ENCODE measurements around the gene FARSA. TPM values are rescaled to one million over a fixed set of nuclear protein-coding genes. Genes with fewer than 3 reads are reported as not detected.

Gene FARSA
- total and polyA plus RNA-seq, 10 of the 15 experiments (the other 5 are each of a cell fraction or from before 2014, with no cell fraction given), result 20.3 to 212 (median 76.4) TPM

GRCh38 chr19:12890787-12891552 is 42.5 kb downstream of the FARSA start, which contains the start of gene GCDH (continued):
- TF ChIP-seq, protein P1, sequence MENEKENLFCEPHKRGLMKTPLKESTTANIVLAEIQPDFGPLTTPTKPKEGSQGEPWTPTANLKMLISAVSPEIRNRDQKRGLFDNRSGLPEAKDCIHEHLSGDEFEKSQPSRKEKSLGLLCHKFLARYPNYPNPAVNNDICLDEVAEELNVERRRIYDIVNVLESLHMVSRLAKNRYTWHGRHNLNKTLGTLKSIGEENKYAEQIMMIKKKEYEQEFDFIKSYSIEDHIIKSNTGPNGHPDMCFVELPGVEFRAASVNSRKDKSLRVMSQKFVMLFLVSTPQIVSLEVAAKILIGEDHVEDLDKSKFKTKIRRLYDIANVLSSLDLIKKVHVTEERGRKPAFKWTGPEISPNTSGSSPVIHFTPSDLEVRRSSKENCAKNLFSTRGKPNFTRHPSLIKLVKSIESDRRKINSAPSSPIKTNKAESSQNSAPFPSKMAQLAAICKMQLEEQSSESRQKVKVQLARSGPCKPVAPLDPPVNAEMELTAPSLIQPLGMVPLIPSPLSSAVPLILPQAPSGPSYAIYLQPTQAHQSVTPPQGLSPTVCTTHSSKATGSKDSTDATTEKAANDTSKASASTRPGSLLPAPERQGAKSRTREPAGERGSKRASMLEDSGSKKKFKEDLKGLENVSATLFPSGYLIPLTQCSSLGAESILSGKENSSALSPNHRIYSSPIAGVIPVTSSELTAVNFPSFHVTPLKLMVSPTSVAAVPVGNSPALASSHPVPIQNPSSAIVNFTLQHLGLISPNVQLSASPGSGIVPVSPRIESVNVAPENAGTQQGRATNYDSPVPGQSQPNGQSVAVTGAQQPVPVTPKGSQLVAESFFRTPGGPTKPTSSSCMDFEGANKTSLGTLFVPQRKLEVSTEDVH (IDR thresholded peaks at IDR 0.05; ENCODE audit: low read depth, partially characterized antibody), result peak; percentile 68
- TF ChIP-seq EP300 (IDR thresholded peaks at IDR 0.05; ENCODE audit: borderline replicate concordance in 1 of 2, control insufficient read depth in 1 of 2, low read depth in 2 of 2, low read length in 2 of 2) (no peak), CREB1 (IDR thresholded peaks at IDR 0.05; ENCODE audit: low read depth) (peak; percentile 98), JUNB (IDR thresholded peaks at IDR 0.05) (no peak), MYC (IDR thresholded peaks at IDR 0.05; ENCODE audit: insufficient read depth, insufficient read length, insufficient replicate concordance, low read length, severe bottlenecking) (peak; percentile 82), NR2C1 (IDR thresholded peaks at IDR 0.05) (peak; percentile 83), IRF4 (IDR thresholded peaks at IDR 0.05; ENCODE audit: low read depth, low read length) (peak; percentile 40; the same call in 1 of the 2 replicates), NFYB (IDR thresholded peaks at IDR 0.05; ENCODE audit: insufficient read depth, low read depth, low read length) (peak; percentile 89), ZBTB40 (IDR thresholded peaks at IDR 0.05; ENCODE audit: borderline replicate concordance) (peak; percentile 75; the same call in 1 of the 2 replicates), BACH1 (IDR thresholded peaks at IDR 0.05; ENCODE audit: borderline replicate concordance) (no peak), FOS (IDR thresholded peaks at IDR 0.05; ENCODE audit: borderline replicate concordance, extremely low read depth, insufficient read length) (peak; percentile 42), KAT2A (conservative IDR thresholded peaks at IDR 0.05; ENCODE audit: control insufficient read depth, low read depth, low read length) (peak; percentile 55; the same call in 1 of the 2 replicates), TAF1 (IDR thresholded peaks at IDR 0.05; ENCODE audit: borderline replicate concordance, low read depth, low read length) (peak; percentile 34; the same call in 1 of the 2 replicates)

Measured in GM12878 (cell line).